ENCODE measurements around the gene BOD1.

Gene BOD1

DNA sequence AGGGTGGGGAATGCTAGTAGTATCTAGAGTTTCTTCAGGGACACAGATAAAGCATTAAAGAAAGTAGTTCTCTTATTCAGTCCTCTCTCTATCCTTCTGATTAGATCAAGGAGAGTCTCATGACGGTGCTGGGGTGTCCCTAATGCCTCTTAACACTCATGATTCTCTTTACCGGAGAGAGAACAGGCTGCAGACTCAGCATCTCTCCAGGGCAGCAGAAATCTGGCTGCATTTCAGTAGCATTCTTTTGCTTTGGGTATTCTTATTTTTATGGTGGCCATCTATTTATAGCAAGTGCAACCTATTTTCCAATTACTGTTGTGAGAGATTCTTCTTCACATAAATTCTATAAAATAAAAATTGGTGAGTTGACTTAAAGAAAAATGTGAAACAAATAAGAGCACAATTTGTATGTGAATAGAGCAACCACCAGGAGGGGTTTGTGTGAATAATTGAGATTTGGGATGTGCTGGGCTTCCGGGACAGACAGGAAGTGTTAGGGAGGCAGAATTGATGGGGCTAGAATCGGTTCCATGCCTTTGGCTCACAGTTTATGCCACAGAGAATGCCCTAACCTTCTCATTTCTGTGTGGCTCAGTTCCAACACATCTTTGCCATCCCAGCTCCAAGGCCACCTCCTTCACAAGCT, 23.8 kb upstream of the BOD1 start:
- DNase-seq: no peak

DNA sequence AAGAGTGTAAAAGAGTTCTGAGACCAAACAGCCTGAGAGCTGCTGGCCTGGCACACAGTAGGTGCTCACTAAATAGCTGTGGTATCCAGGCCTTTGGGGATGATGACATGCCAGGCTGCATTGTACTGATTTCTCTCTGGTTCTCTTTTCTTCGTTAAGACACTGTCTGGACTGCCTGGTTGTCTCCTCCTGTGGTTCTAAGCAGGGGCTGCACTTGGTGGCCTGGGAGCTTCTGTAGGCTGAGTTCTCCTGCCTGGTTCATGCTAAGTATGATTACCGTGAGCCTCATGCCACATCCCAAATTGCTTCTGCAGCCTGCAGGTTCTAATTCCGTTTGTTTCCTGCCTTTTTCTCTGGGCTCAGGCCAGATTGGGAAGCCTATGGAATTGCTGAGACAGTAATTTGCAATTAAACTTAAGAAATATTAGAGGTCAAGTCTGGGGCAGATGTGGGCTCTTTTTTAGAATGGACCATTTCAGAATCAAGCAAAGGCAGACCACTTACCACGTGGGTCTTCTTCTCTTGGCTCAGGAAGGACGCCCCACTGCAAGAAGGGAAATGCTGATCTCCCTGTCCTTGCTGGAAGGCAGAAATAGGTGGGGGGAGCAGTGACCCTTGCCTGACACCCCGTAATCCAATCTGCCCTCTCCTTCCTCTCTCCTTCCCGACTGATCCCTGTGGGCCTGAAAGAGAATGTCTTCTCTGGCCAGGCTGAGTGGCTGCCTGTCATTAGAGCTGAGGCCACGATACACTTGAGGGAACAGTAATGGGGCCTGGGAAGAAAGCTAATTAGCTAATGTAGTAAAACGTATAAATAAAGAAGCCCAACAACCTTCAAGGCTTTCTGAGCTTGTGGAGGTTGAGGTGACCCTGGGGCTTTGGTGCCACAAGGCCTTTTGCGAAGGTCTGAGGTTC, 21.9 kb upstream of the BOD1 start:
- DNase-seq: no peak

DNA sequence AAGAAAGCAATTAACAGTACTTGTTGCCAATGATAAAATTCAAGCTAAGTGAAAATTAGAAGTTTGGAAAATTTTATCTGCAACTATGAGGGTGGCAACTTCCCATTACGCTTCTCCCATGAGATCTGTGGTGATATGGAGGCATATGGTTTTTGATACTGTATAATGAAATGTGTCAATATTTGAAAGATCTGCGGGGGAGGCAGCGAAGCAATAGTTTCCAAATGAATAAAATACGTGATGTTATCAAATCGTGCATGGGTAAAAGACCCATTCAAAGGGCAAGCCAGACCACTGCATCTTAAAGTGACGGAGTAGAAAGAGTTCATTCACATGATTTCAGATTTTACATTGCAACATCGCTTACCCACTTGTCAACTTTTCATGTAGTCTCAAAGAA, 20.9 kb upstream of the BOD1 start:
- DNase-seq: no peak

DNA sequence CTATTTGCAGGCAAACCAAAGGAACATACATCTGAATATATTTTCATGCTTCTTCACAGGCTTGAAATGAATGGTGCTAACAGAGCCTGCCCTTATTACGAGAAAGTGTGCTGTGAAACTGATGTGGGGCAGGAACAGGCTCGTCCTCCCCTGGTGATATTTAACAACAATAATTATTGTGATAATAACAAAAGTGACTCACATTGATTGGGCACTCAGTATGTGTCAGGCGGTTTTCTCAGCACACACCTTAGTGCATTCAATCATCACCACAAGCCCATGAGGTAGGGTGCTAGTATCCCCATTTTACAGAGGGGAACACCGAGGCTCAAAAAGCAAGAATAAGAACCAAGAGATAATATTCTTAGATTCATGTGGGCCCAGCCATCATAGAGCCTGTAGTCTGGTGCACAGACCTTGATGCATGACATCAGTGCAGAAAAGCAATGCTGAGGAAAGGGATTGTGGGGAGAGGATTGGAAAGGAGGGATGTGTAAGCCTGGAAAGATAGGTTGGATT, 18.1 kb upstream of the BOD1 start:
- no peak for DNase-seq

DNA sequence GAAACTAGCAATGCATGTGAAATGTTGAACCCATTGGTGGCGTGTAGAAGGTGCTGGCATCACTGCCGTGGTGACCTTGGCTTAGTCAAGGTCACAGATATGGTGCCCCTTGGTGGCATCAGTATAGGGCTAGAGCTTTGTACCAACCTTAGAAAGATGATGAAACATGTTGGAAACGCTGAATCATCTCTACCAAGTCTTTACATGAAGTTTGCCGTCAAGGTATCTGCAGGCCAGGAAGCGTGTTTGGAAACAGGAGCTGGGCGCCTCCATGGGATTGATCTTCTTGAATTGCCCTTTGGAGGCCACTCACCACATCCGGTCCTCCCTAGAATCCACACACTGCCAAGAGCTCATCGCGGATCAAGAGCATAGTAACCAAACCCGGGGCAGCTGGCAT, 16.9 kb upstream of the BOD1 start:
- DNase-seq: no peak

DNA sequence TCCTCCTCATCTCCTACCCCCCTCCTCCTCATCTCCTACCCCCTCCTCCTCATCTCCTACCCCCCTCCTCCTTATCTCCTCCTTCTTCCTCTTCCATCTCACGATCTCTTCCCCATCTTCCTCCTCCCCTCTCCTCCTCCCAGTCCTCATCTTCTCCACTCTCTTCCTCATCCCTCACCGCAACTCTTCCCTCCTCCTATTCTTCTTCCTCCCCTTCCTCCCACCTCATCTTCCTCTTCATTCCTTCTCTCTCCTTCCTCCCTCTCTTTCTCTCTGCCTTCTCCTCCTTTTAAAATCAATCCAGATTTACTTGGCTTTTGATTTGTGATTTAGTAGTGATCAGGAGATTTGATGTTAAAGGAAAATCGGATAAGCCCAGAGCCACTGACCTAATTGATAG, 15.0 kb upstream of the BOD1 start:
- DNase-seq: no peak

DNA sequence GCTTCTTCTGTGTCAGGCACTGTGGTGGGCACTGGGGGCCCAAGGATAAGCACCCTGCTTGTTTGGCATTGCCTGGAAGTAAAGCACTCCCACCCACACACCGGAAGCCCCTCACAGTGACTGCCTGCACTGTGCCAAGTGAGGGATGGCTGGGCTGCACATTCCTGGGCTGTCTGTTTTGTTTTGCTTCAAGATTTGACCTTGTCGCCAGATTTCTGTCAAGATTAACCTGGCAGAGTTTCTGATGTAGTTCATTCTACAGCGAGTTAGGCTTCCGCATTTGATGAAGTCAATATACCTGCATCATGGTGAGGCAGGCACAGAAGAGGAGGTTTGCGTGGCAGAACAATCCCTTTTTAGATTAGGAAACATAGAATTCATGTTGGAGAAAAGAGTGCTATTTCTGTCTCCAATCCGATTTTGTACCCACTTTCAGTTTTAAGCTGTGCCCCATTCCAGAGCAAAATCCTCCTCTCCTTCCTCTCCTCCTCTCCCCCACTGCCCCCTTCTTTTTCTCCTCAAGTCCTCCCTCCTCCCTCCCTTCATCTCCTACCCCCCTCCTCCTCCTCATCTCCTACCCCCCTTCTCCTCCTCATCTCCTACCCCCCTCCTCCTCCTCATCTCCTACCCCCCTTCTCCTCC, 14.4 kb upstream of the BOD1 start:
- DNase-seq: no peak

DNA sequence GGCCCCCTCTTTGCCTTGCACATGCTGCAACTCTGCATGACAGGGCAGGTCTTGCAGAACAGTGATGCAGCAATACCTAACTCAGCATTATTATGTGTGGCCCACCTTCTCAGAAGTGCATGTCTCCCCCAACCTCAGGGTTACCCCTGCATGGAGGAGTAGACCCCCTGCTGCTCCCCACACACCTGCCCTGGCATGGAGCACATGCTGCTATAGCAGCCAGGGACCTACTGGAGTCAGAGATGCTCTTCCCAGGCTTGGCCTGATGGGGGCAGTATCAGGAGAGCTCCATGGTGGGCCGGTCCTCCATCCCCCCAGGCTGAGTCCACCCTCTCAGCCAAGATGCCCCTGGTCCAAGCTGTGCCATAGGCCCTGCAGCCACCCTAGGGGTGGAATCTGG, 13.2 kb upstream of the BOD1 start:
- DNase-seq: no peak

DNA sequence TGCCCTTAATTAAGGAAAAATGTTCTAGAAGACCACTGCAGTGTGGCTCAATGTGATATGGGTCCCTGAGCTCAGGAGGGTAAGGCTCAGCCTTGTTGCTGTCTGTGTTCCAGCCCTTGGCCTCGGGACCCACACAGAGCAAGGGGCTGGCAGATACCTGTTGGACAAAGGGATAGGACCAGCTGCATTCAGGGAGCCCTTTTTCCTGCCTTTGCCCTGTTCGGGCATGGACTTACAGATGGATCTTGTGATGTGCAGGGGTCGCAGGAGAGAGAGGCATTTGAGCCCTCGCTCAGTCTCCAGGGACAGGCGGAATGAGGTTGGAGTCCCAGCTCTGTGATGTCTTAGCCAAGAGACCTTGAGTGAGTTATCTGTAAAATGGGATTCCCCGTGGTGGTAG, 12.1 kb upstream of the BOD1 start:
- no peak for DNase-seq

DNA sequence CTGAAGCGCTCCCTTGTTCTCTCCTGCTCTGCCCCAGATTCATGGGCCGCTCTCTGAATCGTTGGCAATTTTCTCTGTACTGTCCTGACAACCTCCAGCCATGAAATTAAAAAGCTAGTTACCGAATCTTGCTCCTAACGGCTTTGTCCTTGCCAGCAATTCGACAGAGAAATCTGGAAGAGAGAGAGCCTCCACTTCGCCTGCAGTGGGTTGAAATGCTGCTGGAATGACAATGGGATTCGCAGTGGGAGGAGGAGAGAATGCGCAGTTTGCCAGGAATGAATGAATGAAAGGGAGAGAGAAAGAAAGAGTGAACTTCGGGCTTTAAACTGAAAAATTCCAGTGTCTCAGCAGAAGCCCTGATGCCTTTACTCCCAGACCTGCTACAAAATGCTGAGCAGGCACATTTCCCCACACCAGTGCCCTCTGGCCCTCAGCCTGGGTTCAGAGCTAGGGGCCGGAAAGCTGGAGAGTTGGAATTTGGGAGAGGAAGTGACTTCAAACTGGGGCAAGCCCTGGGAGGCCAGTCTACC, 11.5 kb upstream of the BOD1 start:
- no peak for DNase-seq

DNA sequence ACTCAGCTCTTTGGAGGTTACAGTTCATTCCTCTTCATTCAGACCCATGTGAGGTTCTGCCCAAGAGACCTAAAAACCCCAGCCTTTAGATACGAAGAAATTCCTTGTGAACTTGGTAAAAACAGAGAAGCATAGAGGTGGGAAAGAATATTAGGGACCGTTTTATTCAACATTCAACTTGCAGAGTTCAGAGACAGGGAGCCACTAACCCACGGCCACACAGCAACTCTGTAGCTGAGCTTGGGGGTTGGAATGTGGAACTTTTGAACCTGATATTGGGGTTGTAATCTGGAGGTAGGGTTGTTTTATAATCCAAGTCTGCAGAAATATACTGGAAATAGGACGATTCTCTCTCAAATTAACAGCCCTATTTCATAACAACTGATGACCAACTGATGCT, 10.8 kb upstream of the BOD1 start:
- no peak for DNase-seq

DNA sequence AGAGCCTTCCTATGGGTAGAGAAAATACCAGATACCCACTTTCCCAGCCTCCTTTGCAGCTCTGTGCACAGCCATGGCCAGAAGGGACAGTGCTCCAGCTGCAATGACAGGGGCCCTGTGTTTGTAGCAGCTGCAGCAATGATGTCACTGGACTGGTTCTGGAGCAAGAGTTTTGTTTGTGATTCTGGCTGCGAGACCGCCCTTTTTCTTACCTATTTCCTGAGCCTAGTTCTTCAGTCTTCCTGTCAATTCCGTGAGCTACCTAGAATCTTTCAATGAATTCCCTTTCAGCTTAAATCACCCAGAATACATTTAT, 10.0 kb upstream of the BOD1 start:
- no peak for DNase-seq

DNA sequence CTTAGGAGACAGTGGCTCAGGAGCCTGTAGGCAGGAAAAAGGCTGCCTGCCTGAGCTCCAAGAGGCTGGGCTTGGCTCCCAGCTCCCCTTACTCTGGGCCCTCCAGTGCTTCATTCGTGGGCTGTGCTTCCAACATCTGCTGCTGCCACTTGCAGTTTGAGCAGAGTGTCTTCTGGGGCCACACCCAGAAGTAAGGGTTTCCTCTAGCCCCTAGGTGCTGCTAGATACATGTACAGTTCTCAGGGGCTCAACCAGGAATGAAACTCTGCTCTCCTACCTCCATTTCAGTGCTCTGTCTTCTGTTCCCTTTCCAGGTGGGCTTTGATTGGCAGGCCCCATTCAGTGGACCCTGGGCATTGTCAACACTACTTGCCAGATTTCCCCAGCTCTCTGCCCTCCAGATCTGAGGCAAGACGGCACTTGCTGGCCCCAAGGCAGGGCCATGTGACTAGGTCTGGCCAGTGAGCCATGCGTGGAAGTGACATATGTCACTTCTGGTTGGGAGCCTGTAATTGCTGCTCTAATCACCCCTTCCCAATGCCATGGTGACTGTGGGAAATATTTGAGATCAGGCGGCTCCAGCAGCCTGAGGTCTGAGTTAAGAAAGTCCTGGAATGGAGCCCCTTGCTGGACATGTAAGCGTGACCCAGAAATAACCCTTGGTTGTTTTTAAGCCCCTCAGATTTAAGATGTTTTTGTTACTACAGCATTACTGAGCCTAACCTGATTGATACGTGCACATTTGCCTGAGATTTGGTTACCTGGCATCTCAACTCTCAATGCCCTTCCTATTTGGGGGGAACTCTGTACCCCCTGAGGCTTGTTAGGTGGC, 9.4 kb upstream of the BOD1 start:
- DNase-seq: no peak

DNA sequence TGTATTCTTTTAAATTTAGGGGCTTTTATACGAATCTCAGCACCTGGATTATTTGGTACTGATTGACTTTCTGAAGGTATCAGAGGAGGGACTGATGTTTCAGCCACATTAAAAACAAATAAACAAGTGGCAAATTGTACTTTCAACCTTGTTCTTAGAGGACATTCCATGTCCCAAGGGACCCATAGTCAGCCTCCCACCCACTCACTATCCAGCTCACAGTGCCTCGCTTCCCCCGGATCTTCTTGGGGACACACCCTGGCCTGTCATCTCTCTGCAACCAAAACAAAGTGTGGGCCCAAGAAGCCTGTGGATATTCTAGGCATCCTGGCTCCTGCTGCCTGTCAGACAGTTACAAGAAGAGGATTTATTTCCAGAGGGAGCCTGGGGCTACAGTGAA, 8.8 kb upstream of the BOD1 start:
- DNase-seq: no peak

DNA sequence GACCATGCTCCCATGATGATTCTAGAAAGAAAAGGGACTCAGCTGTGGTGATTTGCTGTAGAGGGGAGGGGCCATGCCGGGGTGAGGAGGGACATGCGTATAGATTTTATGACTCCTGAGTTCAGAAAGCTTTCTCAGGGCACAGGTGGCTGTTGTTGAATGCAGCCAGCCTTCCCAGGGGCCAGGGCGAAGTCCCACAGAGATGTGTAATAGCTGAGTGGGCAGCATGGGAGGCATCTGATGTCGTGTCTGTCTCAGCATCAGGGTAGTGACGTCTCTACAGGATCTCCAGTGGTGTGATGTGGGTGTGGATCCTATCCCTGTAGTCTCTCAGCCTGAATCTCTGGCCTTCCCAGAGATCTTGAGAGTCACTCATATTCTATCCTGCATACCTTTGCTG, 7.8 kb upstream of the BOD1 start:
- no peak for DNase-seq

DNA sequence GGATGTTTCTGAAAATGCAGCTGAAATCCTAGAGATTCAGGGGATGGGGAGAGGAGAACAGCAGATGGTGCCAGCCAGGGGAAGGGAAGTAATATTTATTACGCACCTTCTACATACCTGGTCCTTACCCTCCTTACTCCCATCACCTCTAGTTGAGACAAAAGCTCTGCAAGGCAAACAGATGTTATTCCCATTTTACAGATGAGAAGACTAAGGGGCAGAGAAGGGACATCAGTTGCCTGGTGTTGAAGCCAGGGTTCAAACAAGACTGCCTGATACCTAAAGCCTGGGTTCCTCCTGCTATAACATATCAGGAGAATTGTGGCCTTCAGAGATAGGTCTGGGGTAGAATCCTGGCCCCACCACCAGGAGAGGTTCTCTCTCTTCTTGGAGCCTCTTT, 7.3 kb upstream of the BOD1 start:
- DNase-seq: no peak

DNA sequence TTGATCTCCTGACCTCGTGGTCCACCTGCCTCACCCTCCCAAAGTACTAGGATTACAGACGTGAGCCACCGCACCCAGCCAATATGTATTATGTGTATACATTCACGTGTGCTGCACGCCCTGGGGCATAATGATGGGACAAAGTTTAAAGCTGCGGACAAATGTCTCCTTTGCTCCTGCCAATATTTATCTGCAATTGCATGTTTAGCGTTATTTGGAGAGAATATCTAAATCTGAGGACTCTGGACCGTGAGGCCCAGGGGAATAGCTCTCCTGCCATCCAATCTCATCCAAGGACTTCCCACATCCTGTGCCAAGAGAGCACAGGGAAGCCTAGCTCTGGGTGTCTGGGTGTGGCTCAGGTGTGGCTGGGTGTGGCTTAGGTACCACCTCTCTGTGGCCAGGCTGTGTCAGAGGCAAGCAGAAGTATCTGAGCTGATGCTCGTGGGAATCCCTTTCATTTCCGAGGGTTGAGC, 6.9 kb upstream of the BOD1 start:
- no peak for DNase-seq

DNA sequence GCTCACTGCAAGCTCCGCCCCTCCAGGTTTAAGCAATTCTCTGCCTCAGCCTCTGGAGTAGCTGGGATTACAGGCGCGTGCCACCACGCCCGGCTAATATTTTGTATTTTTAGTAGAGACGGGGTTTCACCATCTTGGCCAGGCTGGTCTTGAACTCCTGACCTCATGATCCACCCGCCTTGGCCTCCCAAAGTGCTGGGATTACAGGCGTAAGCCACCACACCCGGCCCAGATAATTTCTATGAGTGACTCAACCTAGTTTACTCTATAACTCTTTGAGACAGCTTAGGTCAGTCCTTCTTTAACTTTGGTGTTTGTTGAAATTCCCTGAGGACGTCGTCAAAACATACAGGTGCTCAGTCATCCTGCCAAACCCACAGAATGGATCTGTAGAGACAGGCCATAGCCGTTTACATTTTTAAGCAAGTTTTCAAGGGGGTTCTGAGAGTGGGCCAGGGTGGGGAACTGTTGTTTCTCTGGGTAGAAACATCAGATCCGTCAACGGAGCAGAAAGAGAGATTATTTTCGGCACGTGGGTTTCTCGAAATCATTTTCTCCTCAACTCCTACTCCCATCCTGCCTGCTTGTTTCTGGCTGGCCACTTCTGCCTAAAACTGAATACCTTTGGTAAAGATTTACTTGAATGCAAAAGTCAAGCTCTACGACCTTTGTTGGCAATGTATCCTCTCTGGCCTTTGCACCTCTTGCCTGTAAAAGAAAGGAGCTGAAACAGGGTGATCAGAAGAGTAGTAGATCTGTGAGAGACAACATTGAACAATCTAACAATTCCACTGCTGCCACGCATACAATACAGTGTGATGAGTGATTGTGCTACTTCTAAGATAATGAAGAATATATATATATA, 6.0 kb upstream of the BOD1 start:
- no peak for DNase-seq

DNA sequence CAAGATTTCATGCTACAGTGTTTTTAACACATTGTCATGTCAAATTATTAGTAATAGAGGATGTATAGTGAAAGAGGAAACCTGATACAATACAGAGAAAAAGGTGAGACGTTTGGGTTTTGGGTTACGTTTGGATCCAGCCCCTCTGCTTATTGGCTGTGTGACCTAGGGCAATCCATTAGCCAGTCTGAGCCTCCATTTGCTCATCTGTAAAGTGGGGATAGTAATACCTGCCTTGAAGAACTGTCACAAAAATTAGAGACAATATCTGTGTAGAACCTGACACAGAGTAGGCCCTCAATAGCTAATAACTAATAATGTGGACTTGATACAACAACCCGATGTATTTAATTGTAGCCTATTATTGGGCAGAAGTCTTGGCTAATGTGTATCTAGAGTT, 4.3 kb upstream of the BOD1 start:
- no peak for DNase-seq

DNA sequence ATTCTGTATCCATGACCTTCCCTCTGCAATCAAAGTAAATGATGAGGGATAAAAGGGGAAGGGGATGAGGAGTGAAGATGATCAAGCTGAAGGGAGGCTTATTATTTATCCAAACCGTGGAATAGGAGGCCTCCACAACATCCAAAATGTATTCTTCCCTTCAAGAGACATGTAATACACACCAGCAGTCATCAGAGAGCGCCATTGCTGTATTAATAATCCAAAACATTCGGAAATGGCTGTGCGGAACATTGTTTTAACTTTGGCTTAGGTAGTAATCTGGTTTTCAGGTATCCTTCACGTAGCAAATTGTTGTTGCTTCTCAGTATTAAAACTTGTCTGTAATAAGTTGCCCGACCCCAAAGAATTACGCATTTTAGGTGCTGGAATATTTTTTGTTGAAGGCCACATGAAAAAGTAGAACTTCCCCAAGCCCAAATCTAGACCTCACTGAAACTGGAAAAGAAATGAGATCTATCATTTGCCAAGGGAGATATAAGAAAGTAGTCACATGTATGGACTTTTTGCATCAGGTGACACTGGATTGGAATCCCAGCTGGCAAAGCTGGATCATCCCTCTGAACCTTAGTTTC, 2.6 kb upstream of the BOD1 start:
- DNase-seq: peak; percentile 79

DNA sequence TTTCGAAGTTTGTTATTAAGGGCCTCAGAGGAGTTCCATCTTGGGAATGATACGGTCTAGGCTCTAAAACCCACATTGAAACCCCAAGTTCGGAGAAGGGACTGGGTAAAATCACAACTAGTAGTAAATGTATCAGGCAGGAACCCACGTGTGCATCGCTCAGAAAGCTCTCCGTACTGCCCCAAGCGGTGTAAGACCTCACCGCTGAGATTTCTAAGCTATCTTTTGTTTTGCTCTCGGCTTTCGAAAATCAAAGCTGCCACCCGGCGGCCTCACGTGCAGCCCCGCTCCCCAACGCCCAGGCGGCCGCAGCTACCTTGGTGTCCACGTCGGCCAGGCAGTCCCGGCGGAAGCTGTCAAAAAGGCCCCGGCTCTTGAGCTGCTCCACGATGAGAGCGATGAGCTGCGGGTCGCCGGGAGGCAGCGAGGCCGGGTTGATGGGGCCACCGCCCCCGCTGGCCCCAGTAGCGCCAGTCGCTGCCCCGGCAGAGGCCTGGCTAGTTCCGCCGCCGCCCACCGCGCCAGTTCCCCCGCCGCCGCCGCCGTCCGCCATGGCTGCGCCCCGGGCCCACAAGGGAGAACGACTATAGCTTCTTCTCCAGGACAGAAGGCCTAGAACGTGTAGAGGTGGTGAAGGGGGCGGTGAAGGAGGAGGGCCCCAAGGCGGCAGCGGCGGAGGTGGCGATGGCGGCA, 420 bp downstream of the BOD1 start:
- peak; percentile 78 for DNase-seq
